GM18498 (cell line): Measurements from ENCODE around the gene TAS2R43.
"Not testable (repeated sequence)": the region's sequence is repeated elsewhere in the genome, so short reads cannot be mapped to it uniquely, and the experiment has no call there.

Source experiments
- ATAC-seq: cut with Tn5 transposase; IDR thresholded peaks from one replicate; pipeline ENCODE4 v1.9.1; 2021; ENCODE audit warnings: mild to moderate bottlenecking, moderate library complexity; ENCODE audit not compliant: unreplicated experiment

Gene TAS2R43

GRCh38 chr12:11062194-11062593, 29.9 kb downstream of the TAS2R43 start, which contains the start of gene TAS2R46:
TSS of gene TAS2R46 (minus strand) at chr12:11062294. CDS start at chr12:11062294, 0 bp downstream.
- ATAC-seq, result not testable (repeated sequence)

GRCh38 chr12:11059784-11060183, 32.3 kb downstream of the TAS2R43 start:
- ATAC-seq, result no peak

- ATAC-seq, result no peak
Observed at GRCh38 chr12:11059041-11059440, 33.1 kb downstream of the TAS2R43 start.

GRCh38 chr12:11055306-11055705, 36.8 kb downstream of the TAS2R43 start:
- ATAC-seq, result no peak

- not testable (repeated sequence) for ATAC-seq
Observed at GRCh38 chr12:11049806-11050531, 42.1 kb downstream of the TAS2R43 start.

- ATAC-seq, result not testable (repeated sequence)
Observed at GRCh38 chr12:11041366-11041765, 50.7 kb downstream of the TAS2R43 start.
